ENCODE data around the gene BEST4. TPM values are rescaled to one million over a fixed set of nuclear protein-coding genes. Genes with fewer than 3 reads are reported as not detected.

Gene BEST4
- total and polyA plus RNA-seq, 2 of the 8 experiments (the other 6 are each of a cell fraction or from before 2014, with no cell fraction given) = 0.76 to 1.4 TPM

- POLR2A ChIA-PET (ENCODE audit: partially characterized antibody) = interaction anchor here (0.6 to 10.5 kb wide), 9 partner anchors 9 to 90 kb away, joined by 3 to 120 read pairs (median 6); partner anchors contain the start of genes RNU5D-1 and RPS8
- peak within 1 kb of the TSS; percentile 48 for H3K4ac ChIP-seq (replicated peaks; ENCODE audit: insufficient read length, low read depth, low read length)
- peak within 1 kb of the TSS; percentile 96 for H2BK5ac ChIP-seq (ENCODE audit: low read depth, low read length)
- no peaks in the 10 kb centered on the region for H3K27me3 ChIP-seq (replicated peaks in 1 of 4; ENCODE audit: control insufficient read depth in 3 of 4, extremely low read depth in 1 of 4, insufficient read depth in 3 of 4, low read length in 3 of 4)
- CTCF ChIA-PET (ENCODE audit: partially characterized antibody) = interaction anchor here (1.3 to 2.1 kb wide), 2 partner anchors 8 to 10 kb away, joined by 4 to 6 read pairs; partner anchors contain the start of gene RNU5D-1
- H2AFZ ChIP-seq (ENCODE audit: low read length) = peak within 1 kb of the TSS; percentile 62
- peak within 1 kb of the TSS; percentile 77 to 93 (median 87) for H3K9ac ChIP-seq (replicated peaks in 1 of 4; ENCODE audit: extremely low read depth in 1 of 4, low read depth in 3 of 4, low read length in 3 of 4)
- H2BK15ac ChIP-seq (ENCODE audit: low read length) = 0 out of 2 replicates have a peak within 1 kb of the TSS, but pooled peaks have one; percentile 22
- no peak within 1 kb of the TSS for H3K23ac ChIP-seq (ENCODE audit: insufficient read length)
- H4K20me1 ChIP-seq (replicated peaks in 1 of 2; ENCODE audit: control insufficient read depth in 1 of 2, insufficient read depth in 2 of 2, low read length in 2 of 2) = no peaks in the 10 kb centered on the region
- peaks cover 7% of the 10 kb centered on the region for H3K79me1 ChIP-seq (ENCODE audit: low read depth, low read length)
- peak within 1 kb of the TSS; percentile 2 for H2BK120ac ChIP-seq (replicated peaks; ENCODE audit: low read depth, low read length)
- peak within 1 kb of the TSS; percentile 61 for H4K91ac ChIP-seq (replicated peaks; ENCODE audit: insufficient read length, low read length)
- peaks cover 3% of the 10 kb centered on the region; the same call in 1 of the 2 replicates for H3K23me2 ChIP-seq (ENCODE audit: low read depth, low read length)
- H3K4me2 ChIP-seq (ENCODE audit: insufficient read depth in 1 of 2, low read depth in 2 of 2, low read length in 2 of 2) = peak within 1 kb of the TSS; percentile 67 to 82
- DNase-seq (ENCODE audit: low read depth in 1 of 2, low spot score in 2 of 2) = peak; percentile 91 to 97
- peak within 1 kb of the TSS; percentile 0; the same call in 1 of the 2 replicates for H2BK12ac ChIP-seq (ENCODE audit: low read depth, low read length)
- 8% methylated on average over 57 of the region's 57 CpGs; no CpG with 5 or more reads in 1 of the 2 experiments for WGBS, 2 experiments (ENCODE audit: extremely low coverage in 1 of 2, insufficient coverage in 1 of 2, insufficient read length in 1 of 2, insufficient replicate concordance in 2 of 2, low coverage in 1 of 2, low lambda C conversion rate in 2 of 2, missing lambda C conversion rate in 1 of 2)
- peak; percentile 65 for FAIRE-seq
- peak within 1 kb of the TSS; percentile 49 for H3K18ac ChIP-seq (ENCODE audit: extremely low read depth, low read length)
- peaks cover 0 to 3% (median 2%) of the 10 kb centered on the region in 4 experiments; a peak in 3 of 7 replicates for H3K4me1 ChIP-seq (replicated peaks in 1 of 4; ENCODE audit: control insufficient read depth in 3 of 4, insufficient read depth in 4 of 4, low read length in 3 of 4)
- H3K56ac ChIP-seq (replicated peaks; ENCODE audit: insufficient read length, low read depth, low read length) = peak within 1 kb of the TSS; percentile 50
- H3K9me3 ChIP-seq (ENCODE audit: insufficient read depth in 2 of 2, low read depth in 1 of 2, low read length in 1 of 2) = peaks cover 0 to 7% of the 10 kb centered on the region in 2 experiments; a peak in 1 of 4 replicates
- peak within 1 kb of the TSS; percentile 83 for H3K27ac ChIP-seq (ENCODE audit: low read depth, low read length)
- H2AK5ac ChIP-seq (ENCODE audit: low read depth, low read length) = no peak within 1 kb of the TSS
- H2BK20ac ChIP-seq (ENCODE audit: low read length) = no peak within 1 kb of the TSS
- peak within 1 kb of the TSS; percentile 63; the same call in 1 of the 2 replicates for H4K8ac ChIP-seq (ENCODE audit: extremely low read depth, insufficient read depth, low read length)
- no peak within 1 kb of the TSS for H3K14ac ChIP-seq (ENCODE audit: insufficient read length)
- peak within 1 kb of the TSS; percentile 54 to 98 (median 94) for H3K4me3 ChIP-seq (ENCODE audit: extremely low read depth in 1 of 4, insufficient read depth in 2 of 4, low read depth in 3 of 4, low read length in 4 of 4)
- H3K79me2 ChIP-seq (ENCODE audit: control insufficient read depth in 1 of 2, insufficient read depth in 2 of 2, low read length in 2 of 2) = peaks cover 2 to 30% of the 10 kb centered on the region in 2 experiments; a peak in 3 of 4 replicates
- peaks cover 11 to 22% (median 13%) of the 10 kb centered on the region in 4 experiments for H3K36me3 ChIP-seq (ENCODE audit: control insufficient read depth in 2 of 4, insufficient read depth in 4 of 4, low read length in 3 of 4)
- peak within 1 kb of the TSS; percentile 26 for H4K5ac ChIP-seq (ENCODE audit: insufficient read length, low read depth, low read length)
- TF ChIP-seq CHD2 (IDR thresholded peaks at IDR 0.05; ENCODE audit: low read length) (peak; percentile 68), CHD1 (IDR thresholded peaks at IDR 0.05; ENCODE audit: low read depth, low read length) (no peak), SP4 (IDR thresholded peaks at IDR 0.05; ENCODE audit: low read length) (peak; percentile 90), POLR2AphosphoS5 (IDR thresholded peaks at IDR 0.05; ENCODE audit: low read depth, low read length) (peak; percentile 80), CEBPB (IDR thresholded peaks at IDR 0.05; ENCODE audit: low read depth, low read length) (no peak), SRF (IDR thresholded peaks at IDR 0.05; ENCODE audit: low read depth, low read length) (no peak), YY1 (IDR thresholded peaks at IDR 0.05; ENCODE audit: low read depth, low read length) (no peak), KDM5A (IDR thresholded peaks at IDR 0.05; ENCODE audit: low read length) (no peak), EP300 (IDR thresholded peaks at IDR 0.05; ENCODE audit: borderline replicate concordance in 1 of 2, low read depth in 2 of 2, low read length in 2 of 2) (no peak), EGR1 (IDR thresholded peaks at IDR 0.05; ENCODE audit: borderline replicate concordance, low read depth, low read length) (no peak), USF2 (IDR thresholded peaks at IDR 0.05; ENCODE audit: low read length) (no peak)
Measured at GRCh38 chr1:44739307-44740178, 48.4 kb downstream of the BEST4 start, which contains the start of gene KIF2C. Gene KIF2C, plus strand, starts transcription at chr1:44739837. Its CDS starts 96 bp downstream, at chr1:44739933.
